Fibroblast of villous mesenchyme (primary cell): ENCODE results near the gene C1orf210. TPM values are rescaled to one million over a fixed set of nuclear protein-coding genes. Genes with fewer than 3 reads are reported as not detected.

Experiments
- DNase-seq: peaks from one replicate; pipeline ENCODE4 v3.0.0-alpha.2; 2010; ENCODE audit warnings: low read depth
- H3K4me3 ChIP-seq: 2 replicates; pipeline ENCODE4 v1.5.1; 2011; ENCODE audit warnings: low read depth, mild to moderate bottlenecking, low read length
- total RNA-seq: library from RNA; depleted of rRNA; stranded (reverse); fragments of >200 nt; gene quantifications from 2 replicates; pipeline ENCODE4 v1.2.3, GENCODE V29; 2012
- TF ChIP-seq, protein P1 (sequence below): IDR thresholded peaks from 2 replicates; pipeline ENCODE4 v1.5.1; 2012; ENCODE audit warnings: low read depth, mild to moderate bottlenecking, low read length; ENCODE audit not compliant: insufficient read depth

The C1orf210 gene
- total RNA-seq, 1 donor: not detected

GRCh38 chr1:43305926-43306687 lies 20.7 kb upstream of the C1orf210 start:
- no peak for DNase-seq
- TF ChIP-seq, protein P1, sequence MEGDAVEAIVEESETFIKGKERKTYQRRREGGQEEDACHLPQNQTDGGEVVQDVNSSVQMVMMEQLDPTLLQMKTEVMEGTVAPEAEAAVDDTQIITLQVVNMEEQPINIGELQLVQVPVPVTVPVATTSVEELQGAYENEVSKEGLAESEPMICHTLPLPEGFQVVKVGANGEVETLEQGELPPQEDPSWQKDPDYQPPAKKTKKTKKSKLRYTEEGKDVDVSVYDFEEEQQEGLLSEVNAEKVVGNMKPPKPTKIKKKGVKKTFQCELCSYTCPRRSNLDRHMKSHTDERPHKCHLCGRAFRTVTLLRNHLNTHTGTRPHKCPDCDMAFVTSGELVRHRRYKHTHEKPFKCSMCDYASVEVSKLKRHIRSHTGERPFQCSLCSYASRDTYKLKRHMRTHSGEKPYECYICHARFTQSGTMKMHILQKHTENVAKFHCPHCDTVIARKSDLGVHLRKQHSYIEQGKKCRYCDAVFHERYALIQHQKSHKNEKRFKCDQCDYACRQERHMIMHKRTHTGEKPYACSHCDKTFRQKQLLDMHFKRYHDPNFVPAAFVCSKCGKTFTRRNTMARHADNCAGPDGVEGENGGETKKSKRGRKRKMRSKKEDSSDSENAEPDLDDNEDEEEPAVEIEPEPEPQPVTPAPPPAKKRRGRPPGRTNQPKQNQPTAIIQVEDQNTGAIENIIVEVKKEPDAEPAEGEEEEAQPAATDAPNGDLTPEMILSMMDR: no peak
- H3K4me3 ChIP-seq: no peak overlapping the region

- H3K4me3 ChIP-seq: no peak overlapping the region
- DNase-seq: no peak
- TF ChIP-seq, protein P1: no peak
Measured at GRCh38 chr1:43305461-43305860, 20.1 kb upstream of the C1orf210 start.

- TF ChIP-seq, protein P1: no peak
- H3K4me3 ChIP-seq: no peak overlapping the region
- no peak for DNase-seq
Measured at GRCh38 chr1:43304771-43305300, 19.5 kb upstream of the C1orf210 start.

GRCh38 chr1:43304314-43304681 lies 18.9 kb upstream of the C1orf210 start:
- DNase-seq: no peak
- TF ChIP-seq, protein P1: no peak
- H3K4me3 ChIP-seq: no peak overlapping the region

DNA sequence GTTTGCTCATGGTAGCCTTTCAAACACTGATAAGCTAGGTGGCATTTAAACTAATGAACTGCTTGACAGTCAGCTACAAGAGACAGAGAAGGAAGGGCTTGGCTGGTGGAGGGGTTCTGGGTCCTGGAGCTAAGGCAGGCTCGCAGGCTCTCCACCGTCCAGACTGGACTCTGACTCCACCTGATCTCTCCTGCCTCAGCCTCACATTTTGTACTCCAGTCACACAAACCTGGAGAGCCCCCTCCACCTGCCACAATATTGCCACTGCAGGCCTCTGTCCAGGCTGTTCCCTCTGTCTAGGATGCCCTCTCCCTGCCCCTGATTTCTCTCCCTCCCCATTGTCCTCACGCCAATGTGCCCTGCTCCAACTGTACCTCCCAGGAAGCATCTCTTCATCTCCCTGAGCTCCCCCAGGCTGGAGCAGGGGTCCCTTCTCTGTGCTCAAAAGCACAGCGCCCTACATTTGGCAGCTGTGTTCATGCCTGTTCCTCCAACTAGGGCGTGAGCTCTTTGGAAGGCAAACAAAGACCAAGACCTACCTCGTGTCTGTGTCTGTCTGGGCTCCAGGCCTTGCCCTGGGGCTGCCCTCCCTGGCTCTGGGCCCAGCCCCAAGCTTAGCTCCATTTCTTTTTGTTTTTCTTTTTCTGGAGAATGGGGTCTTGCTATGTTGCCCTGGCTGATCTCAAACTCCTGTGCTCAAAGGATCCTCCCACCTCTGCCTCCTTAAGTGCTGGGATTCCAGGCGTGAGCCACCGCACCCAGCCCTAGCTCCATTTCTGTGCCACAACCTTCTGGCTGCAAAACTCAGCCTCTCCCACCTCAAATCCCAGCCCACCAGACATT lies 18.3 kb upstream of the C1orf210 start:
- TF ChIP-seq, protein P1: no peak
- no peak for DNase-seq
- no peak overlapping the region for H3K4me3 ChIP-seq

DNA sequence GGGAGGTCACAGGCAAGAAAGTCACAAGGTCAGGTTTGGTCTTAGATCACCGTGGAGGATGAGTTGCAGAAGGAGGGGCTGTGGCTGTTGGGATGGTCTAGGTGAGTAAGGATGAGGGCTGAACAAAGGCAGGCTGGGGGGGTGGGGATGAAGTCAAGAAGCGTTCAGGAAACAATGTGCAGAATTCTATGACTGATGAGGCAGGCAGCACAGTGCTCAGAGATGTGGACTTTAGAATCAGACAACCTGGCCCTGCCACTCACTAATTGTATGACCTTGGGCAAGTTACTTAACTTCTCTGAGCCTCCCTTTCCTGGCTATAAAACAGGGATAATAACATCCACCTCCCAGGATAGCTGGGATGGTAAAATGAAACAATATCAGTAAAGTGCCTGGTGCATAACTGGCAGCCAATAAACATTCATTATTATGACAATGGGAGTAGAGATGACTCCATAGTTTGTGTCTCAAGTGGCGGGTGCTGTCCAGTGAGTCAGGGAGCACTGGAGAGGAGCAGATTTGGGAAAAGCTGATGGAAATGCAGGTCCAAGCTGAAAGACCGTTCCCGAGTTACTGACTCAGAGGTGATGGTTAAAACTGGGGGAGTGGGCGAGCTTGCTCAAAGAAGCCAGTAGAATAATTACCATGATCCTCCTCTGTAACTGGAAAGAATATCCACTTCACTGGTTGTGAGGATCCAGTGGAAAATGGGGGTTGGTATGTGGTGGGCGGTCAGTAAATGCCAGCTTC lies 17.5 kb upstream of the C1orf210 start:
- TF ChIP-seq, protein P1: no peak
- H3K4me3 ChIP-seq: no peak overlapping the region
- DNase-seq: no peak
